Measurements from ENCODE around the gene ACOT6. TPM values are rescaled to one million over a fixed set of nuclear protein-coding genes. Genes with fewer than 3 reads are reported as not detected.
"Not testable (repeated sequence)": the region's sequence is repeated elsewhere in the genome, so short reads cannot be mapped to it uniquely, and the experiment has no call there.

The ACOT6 gene
- polyA plus RNA-seq, 1 experiment: not detected

GRCh38 chr14:73633116-73634010, 21.0 kb downstream of the ACOT6 start:
- no peaks in the 10 kb centered on the region for H3K27me3 ChIP-seq (ENCODE audit: control insufficient read depth, insufficient read depth, low read length)
- DNase-seq (ENCODE audit: low read depth): peak; percentile 9
- H3K36me3 ChIP-seq (ENCODE audit: control insufficient read depth, insufficient read depth, low read length): no peaks in the 10 kb centered on the region
- POLR2A ChIA-PET: no interaction called here
- H3K4me3 ChIP-seq (ENCODE audit: low read depth, low read length): peak overlapping the region; percentile 28
- TF ChIP-seq CTCF (IDR thresholded peaks at IDR 0.05; ENCODE audit: insufficient read depth, low read depth, low read length): peak; percentile 86
- CTCF ChIA-PET: interaction anchor here (0.6 to 6.3 kb wide), 17 partner anchors 11 to 142 kb away, joined by 3 to 102 read pairs (median 3); partner anchors contain the start of genes ACOT2, ACOT6 and DNAL1

GRCh38 chr14:73634011-73634833, 21.9 kb downstream of the ACOT6 start:
- Histone ChIP-seq H3K36me3 (ENCODE audit: control insufficient read depth, insufficient read depth, low read length) (no peaks in the 10 kb centered on the region), H3K27me3 (ENCODE audit: control insufficient read depth, insufficient read depth, low read length) (no peaks in the 10 kb centered on the region), H3K4me3 (ENCODE audit: low read depth, low read length) (peak overlapping the region; percentile 28)
- CTCF ChIA-PET: interaction anchor here (0.6 to 6.3 kb wide), 13 partner anchors 10 to 142 kb away, joined by 3 to 102 read pairs (median 3); partner anchors contain the start of gene DNAL1
- peak; percentile 34 for TF ChIP-seq CTCF (IDR thresholded peaks at IDR 0.05; ENCODE audit: insufficient read depth, low read depth, low read length)
- DNase-seq (ENCODE audit: low read depth): no peak
- POLR2A ChIA-PET: no interaction called here

GRCh38 chr14:73636355-73636754, 24.0 kb downstream of the ACOT6 start:
- not testable (repeated sequence) for H3K4me3 ChIP-seq (ENCODE audit: low read depth, low read length); H3K27me3 ChIP-seq (ENCODE audit: control insufficient read depth, insufficient read depth, low read length); H3K36me3 ChIP-seq (ENCODE audit: control insufficient read depth, insufficient read depth, low read length); DNase-seq (ENCODE audit: low read depth)
- POLR2A ChIA-PET: interaction anchor here (0.7 kb wide), 1 partner anchor 147 kb away, joined by 3 read pairs; no protein-coding TSS in a partner anchor
- CTCF ChIA-PET: interaction anchor here (0.8 to 5.3 kb wide), 4 partner anchors 26 to 230 kb away, joined by 3 to 28 read pairs (median 4); no protein-coding TSS in a partner anchor

GRCh38 chr14:73637830-73638229, 25.5 kb downstream of the ACOT6 start:
- DNase-seq (ENCODE audit: low read depth): no peak
- Histone ChIP-seq H3K27me3 (ENCODE audit: control insufficient read depth, insufficient read depth, low read length) (no peaks in the 10 kb centered on the region), H3K36me3 (ENCODE audit: control insufficient read depth, insufficient read depth, low read length) (no peaks in the 10 kb centered on the region), H3K4me3 (ENCODE audit: low read depth, low read length) (no peak overlapping the region)
- ChIA-PET POLR2A (no interaction called here), CTCF (interaction anchor here (1.5 to 5.3 kb wide), 2 partner anchors 24 to 130 kb away, joined by 4 to 28 read pairs; no protein-coding TSS in a partner anchor)
- no peak for TF ChIP-seq CTCF (IDR thresholded peaks at IDR 0.05; ENCODE audit: insufficient read depth, low read depth, low read length)

GRCh38 chr14:73640796-73641365, 28.6 kb downstream of the ACOT6 start:
- H3K36me3 ChIP-seq (ENCODE audit: control insufficient read depth, insufficient read depth, low read length): no peaks in the 10 kb centered on the region
- no peak overlapping the region for H3K4me3 ChIP-seq (ENCODE audit: low read depth, low read length)
- ChIA-PET POLR2A (no interaction called here), CTCF (interaction anchor here (1.1 kb wide), 1 partner anchor 164 kb away, joined by 3 read pairs; no protein-coding TSS in a partner anchor)
- H3K27me3 ChIP-seq (ENCODE audit: control insufficient read depth, insufficient read depth, low read length): no peaks in the 10 kb centered on the region
- DNase-seq (ENCODE audit: low read depth): no peak
- TF ChIP-seq CTCF (IDR thresholded peaks at IDR 0.05; ENCODE audit: insufficient read depth, low read depth, low read length): no peak

All from BJ (cell line).